ENCODE results near the gene PER2. TPM values are rescaled to one million over a fixed set of nuclear protein-coding genes. Genes with fewer than 3 reads are reported as not detected.

The PER2 gene
- total and polyA plus RNA-seq, 7 experiments from 2014 or later, result 7.0 to 28.6 (median 13.5) TPM

DNA sequence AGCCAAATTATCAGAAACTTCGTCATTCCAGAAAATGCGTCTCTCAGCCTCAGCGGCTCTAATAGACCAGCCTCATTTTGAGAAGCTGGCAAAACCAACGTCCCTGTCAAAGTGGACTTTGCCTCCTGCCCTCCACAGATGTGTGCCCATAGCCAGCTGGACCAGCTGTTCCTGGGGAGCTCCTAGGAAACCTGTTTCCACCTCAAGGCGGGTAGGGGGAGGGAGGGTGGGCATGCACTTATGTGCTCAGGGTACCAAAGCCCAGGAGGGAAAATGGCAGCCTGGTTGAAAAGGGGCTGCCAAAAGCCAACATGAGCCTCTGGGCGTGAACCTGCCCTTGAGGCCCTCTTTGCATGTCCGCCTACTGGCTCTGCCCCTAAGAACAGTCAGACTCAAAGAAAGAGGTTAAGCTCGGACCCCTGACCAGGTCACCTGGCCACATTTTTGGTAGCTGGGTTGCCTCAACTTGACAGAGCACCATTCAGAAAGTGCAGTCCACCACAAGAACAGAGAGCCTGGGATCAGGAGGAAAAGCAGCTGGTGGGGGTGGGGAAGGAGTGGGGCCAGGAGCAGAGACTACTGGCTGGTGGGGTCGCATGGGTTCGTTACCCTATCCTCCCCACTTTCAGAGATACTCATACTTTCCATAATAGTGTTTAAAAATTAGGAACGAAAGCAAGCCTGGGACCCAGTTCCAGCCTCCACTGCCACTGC, 3.5 kb downstream of the PER2 start:
- Mint-ChIP-seq H3K27me3 (peaks cover 0 to 2% (median 0%) of the 10 kb centered on the region in 5 donors), H3K4me1 (peaks cover 29 to 81% (median 60%) of the 10 kb centered on the region in 7 donors), H3K36me3 (no peaks in the 10 kb centered on the region), H3K27ac (peak overlapping the region in 1 of 9 donors; percentile 21), H3K9me3 (peaks cover 0 to 2% (median 0%) of the 10 kb centered on the region in 11 donors), H3K4me3 (peak overlapping the region in 1 of 10 donors; percentile 26)
- Histone ChIP-seq H3K36me3 (ENCODE audit: control insufficient read depth in 2 of 3, insufficient read depth in 3 of 3, low read length in 3 of 3) (no peaks in the 10 kb centered on the region), H3K4me1 (ENCODE audit: control insufficient read depth in 2 of 2, insufficient read depth in 2 of 2, low read length in 2 of 2) (peaks cover 16 to 21% of the 10 kb centered on the region in 2 donors), H3K27ac (ENCODE audit: low read depth, low read length) (no peak overlapping the region), H3K4me3 (ENCODE audit: low read length) (no peak overlapping the region), H3K27me3 (ENCODE audit: control insufficient read depth in 2 of 2, insufficient read depth in 2 of 2, low read length in 2 of 2) (no peaks in the 10 kb centered on the region), H3K9me3 (ENCODE audit: control insufficient read depth in 2 of 3, low read length in 3 of 3) (no peaks in the 10 kb centered on the region)
- intact Hi-C loops (cut with micrococcal nuclease), result loop anchor here (5.0 to 10.0 kb wide), 3 partner anchors 318 to 1740 kb away; partner anchors contain the start of genes NDUFA10 (in 1 of the 2) and UBE2F (in 1 of the 2)
- ChIA-PET POLR2A (no interaction called here), CTCF (no interaction called here)
- ATAC-seq, result no peak
- no peak for DNase-seq

DNA sequence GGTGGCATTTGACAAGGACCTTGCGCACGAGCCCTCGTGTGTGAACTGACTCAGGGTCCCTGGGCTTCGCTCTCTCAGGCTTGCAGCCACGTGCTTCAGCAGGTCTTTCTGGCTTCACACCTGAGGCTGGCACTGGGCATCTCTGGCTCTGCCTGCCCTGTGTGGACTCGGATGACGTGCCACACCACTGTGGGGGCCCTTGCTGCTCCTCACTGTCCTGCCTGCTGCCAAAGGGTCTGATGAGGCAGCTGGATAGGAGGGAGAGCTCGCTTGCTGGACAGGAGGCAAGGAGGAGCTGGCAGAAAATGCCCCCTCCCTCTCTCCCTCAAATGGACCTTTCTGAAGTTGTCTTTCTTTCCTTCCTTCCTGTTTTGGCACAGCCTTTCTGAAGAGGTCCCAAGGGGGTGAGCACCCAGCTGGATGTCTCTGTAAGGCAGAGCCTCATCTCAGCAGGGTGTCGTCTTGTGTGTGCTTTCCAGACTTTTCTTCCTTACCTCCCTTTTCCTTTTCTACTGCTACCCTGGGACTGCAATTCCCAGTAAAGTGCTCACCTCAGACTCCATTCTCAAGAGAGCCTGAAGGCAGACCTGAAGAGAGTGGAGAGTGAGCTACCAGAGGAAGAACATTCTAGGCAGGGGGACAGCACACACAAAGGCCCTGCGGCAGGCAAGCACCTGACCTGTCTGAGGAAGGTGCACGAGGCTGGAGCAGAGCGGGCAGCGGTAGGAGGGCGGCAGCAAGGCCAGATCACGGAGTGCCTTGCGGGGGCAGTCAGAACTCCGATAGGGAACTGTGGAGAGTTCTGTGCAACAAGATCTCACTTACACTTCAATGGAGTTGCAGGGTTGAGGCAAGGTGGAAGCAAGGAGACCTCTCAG, 5.3 kb downstream of the PER2 start:
- Histone ChIP-seq H3K36me3 (ENCODE audit: control insufficient read depth in 2 of 3, insufficient read depth in 3 of 3, low read length in 3 of 3) (peaks cover 0 to 8% (median 0%) of the 10 kb centered on the region in 3 experiments), H3K4me3 (ENCODE audit: low read length) (no peak overlapping the region), H3K27ac (ENCODE audit: low read depth, low read length) (no peak overlapping the region), H3K9me3 (ENCODE audit: control insufficient read depth in 2 of 3, low read length in 3 of 3) (no peaks in the 10 kb centered on the region), H3K27me3 (ENCODE audit: control insufficient read depth in 2 of 2, insufficient read depth in 2 of 2, low read length in 2 of 2) (no peaks in the 10 kb centered on the region), H3K4me1 (ENCODE audit: control insufficient read depth in 2 of 2, insufficient read depth in 2 of 2, low read length in 2 of 2) (peaks cover 9 to 13% of the 10 kb centered on the region in 2 donors)
- POLR2A ChIA-PET, result no interaction called here
- H3K9me3 Mint-ChIP-seq, result peaks cover 0 to 2% (median 0%) of the 10 kb centered on the region in 11 donors
- H3K27ac Mint-ChIP-seq, result peak overlapping the region in 4 of 9 donors; percentile 3 to 32 (median 23)
- H3K4me1 Mint-ChIP-seq, result peaks cover 20 to 70% (median 54%) of the 10 kb centered on the region in 7 donors
- peak overlapping the region in 2 of 10 donors; percentile 0 to 29 for H3K4me3 Mint-ChIP-seq
- CTCF ChIA-PET, result no interaction called here
- H3K27me3 Mint-ChIP-seq, result no peaks in the 10 kb centered on the region
- ATAC-seq, result no peak
- intact Hi-C loops (cut with micrococcal nuclease), result loop anchor here in 1 of 2 donors (10.0 kb wide), 1 partner anchor 1742 kb away; the partner anchor contains the start of gene NDUFA10
- DNase-seq, result no peak
- H3K36me3 Mint-ChIP-seq, result peaks cover 0 to 3% (median 0%) of the 10 kb centered on the region in 5 donors

GRCh38 chr2:238281826-238282480, 6.5 kb downstream of the PER2 start:
- peaks cover 0 to 7% (median 0%) of the 10 kb centered on the region in 5 donors for H3K36me3 Mint-ChIP-seq
- peak overlapping the region in 1 of 9 donors; percentile 28 for H3K27ac Mint-ChIP-seq
- H3K4me3 ChIP-seq (ENCODE audit: low read length), result no peak overlapping the region
- ChIA-PET CTCF (no interaction called here), POLR2A (no interaction called here)
- no peak overlapping the region for H3K4me3 Mint-ChIP-seq
- H3K9me3 ChIP-seq (ENCODE audit: control insufficient read depth in 2 of 3, low read length in 3 of 3), result no peaks in the 10 kb centered on the region
- ATAC-seq (no peak), DNase-seq (no peak)
- H3K9me3 Mint-ChIP-seq, result peaks cover 0 to 2% (median 0%) of the 10 kb centered on the region in 11 donors
- peaks cover 11 to 61% (median 51%) of the 10 kb centered on the region in 7 donors for H3K4me1 Mint-ChIP-seq
- H3K27me3 Mint-ChIP-seq, result no peaks in the 10 kb centered on the region
- H3K4me1 ChIP-seq (ENCODE audit: control insufficient read depth in 2 of 2, insufficient read depth in 2 of 2, low read length in 2 of 2), result peaks cover 0 to 1% of the 10 kb centered on the region in 2 donors
- H3K36me3 ChIP-seq (ENCODE audit: control insufficient read depth in 2 of 3, insufficient read depth in 3 of 3, low read length in 3 of 3), result peaks cover 0 to 17% (median 0%) of the 10 kb centered on the region in 3 experiments
- no peak overlapping the region for H3K27ac ChIP-seq (ENCODE audit: low read depth, low read length)
- intact Hi-C loops (cut with micrococcal nuclease), result loop anchor here in 1 of 2 donors (10.0 kb wide), 1 partner anchor 1743 kb away; the partner anchor contains the start of gene NDUFA10
- H3K27me3 ChIP-seq (ENCODE audit: control insufficient read depth in 2 of 2, insufficient read depth in 2 of 2, low read length in 2 of 2), result no peaks in the 10 kb centered on the region

- intact Hi-C loops (cut with micrococcal nuclease), result loop anchor here in 1 of 2 donors (10.0 kb wide), 1 partner anchor 1745 kb away; the partner anchor contains the start of gene NDUFA10
- Mint-ChIP-seq H3K4me3 (no peak overlapping the region), H3K9me3 (peaks cover 0 to 2% (median 0%) of the 10 kb centered on the region in 11 donors), H3K4me1 (peaks cover 4 to 44% (median 41%) of the 10 kb centered on the region in 7 donors), H3K27ac (peak overlapping the region in 1 of 9 donors; percentile 19), H3K36me3 (peaks cover 0 to 12% (median 4%) of the 10 kb centered on the region in 5 donors), H3K27me3 (no peaks in the 10 kb centered on the region)
- H3K4me3 ChIP-seq (ENCODE audit: low read length), result no peak overlapping the region
- H3K9me3 ChIP-seq (ENCODE audit: control insufficient read depth in 2 of 3, low read length in 3 of 3), result no peaks in the 10 kb centered on the region
- H3K36me3 ChIP-seq (ENCODE audit: control insufficient read depth in 2 of 3, insufficient read depth in 3 of 3, low read length in 3 of 3), result peaks cover 0 to 34% (median 4%) of the 10 kb centered on the region in 3 experiments
- CTCF ChIA-PET, result no interaction called here
- H3K27me3 ChIP-seq (ENCODE audit: control insufficient read depth in 2 of 2, insufficient read depth in 2 of 2, low read length in 2 of 2), result no peaks in the 10 kb centered on the region
- no peak for DNase-seq
- no peak for ATAC-seq
- no peaks in the 10 kb centered on the region for H3K4me1 ChIP-seq (ENCODE audit: control insufficient read depth in 2 of 2, insufficient read depth in 2 of 2, low read length in 2 of 2)
- POLR2A ChIA-PET, result no interaction called here
- H3K27ac ChIP-seq (ENCODE audit: low read depth, low read length), result no peak overlapping the region
Observed at GRCh38 chr2:238280083-238280825, 8.2 kb downstream of the PER2 start.

DNA sequence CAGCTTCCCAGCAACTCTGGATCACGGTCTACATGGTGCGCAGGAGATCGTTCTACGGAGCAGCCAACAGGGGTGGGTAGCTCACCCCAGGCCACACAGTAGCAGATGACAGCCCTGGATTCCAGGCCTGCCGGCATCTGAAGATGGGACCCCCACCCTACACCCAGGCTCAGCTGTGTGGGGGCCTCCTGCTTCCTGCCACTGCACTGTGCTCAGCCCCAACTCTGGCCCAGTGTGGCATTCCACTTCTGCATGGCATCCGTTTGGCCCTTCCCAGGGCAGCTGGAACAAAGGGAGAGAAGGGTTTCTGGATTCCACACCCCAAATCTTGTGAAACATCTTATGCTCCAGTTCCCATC, 9.1 kb downstream of the PER2 start:
- CTCF ChIA-PET, result no interaction called here
- Mint-ChIP-seq H3K9me3 (peaks cover 0 to 2% (median 0%) of the 10 kb centered on the region in 11 donors), H3K4me1 (peaks cover 4 to 41% (median 35%) of the 10 kb centered on the region in 7 donors), H3K36me3 (peaks cover 0 to 20% (median 8%) of the 10 kb centered on the region in 5 donors), H3K27ac (no peak overlapping the region), H3K4me3 (no peak overlapping the region), H3K27me3 (no peaks in the 10 kb centered on the region)
- POLR2A ChIA-PET, result no interaction called here
- H3K27me3 ChIP-seq (ENCODE audit: control insufficient read depth in 2 of 2, insufficient read depth in 2 of 2, low read length in 2 of 2), result no peaks in the 10 kb centered on the region
- no peak overlapping the region for H3K27ac ChIP-seq (ENCODE audit: low read depth, low read length)
- ATAC-seq, result no peak
- intact Hi-C loops (cut with micrococcal nuclease), result no loop called here
- no peaks in the 10 kb centered on the region for H3K4me1 ChIP-seq (ENCODE audit: control insufficient read depth in 2 of 2, insufficient read depth in 2 of 2, low read length in 2 of 2)
- H3K9me3 ChIP-seq (ENCODE audit: control insufficient read depth in 2 of 3, low read length in 3 of 3), result no peaks in the 10 kb centered on the region
- H3K36me3 ChIP-seq (ENCODE audit: control insufficient read depth in 2 of 3, insufficient read depth in 3 of 3, low read length in 3 of 3), result peaks cover 0 to 44% (median 8%) of the 10 kb centered on the region in 3 experiments
- no peak for DNase-seq
- H3K4me3 ChIP-seq (ENCODE audit: low read length), result no peak overlapping the region
